GM12874 (cell line): ENCODE measurements around the gene CGRRF1.

Experiments used
- TF ChIP-seq, protein P1 (sequence below): IDR thresholded peaks from 2 replicates; pipeline ENCODE4 v1.5.1; 2011; ENCODE audit warnings: low read depth, mild to moderate bottlenecking, control low read depth, low read length, moderate library complexity; ENCODE audit not compliant: insufficient read depth

The CGRRF1 gene

DNA sequence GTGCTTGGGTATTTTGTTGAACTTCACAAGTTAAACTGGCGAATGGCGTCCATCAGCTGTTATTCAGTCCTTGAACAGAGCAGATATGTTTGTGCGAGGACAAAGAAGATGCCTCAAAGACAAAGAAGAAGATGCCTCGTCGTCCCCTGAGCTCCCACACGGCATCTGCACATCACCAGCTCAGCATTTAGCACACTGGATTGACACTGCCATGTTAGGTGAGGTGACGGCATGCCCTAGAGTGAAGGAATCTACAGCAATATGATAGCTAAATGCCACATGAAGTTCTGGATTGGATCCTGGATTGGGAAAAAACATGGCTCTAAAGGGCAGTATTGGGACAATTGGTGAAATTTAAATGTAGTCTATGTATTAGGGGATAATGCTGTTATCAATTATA, 72.6 kb downstream of the CGRRF1 start:
- TF ChIP-seq, protein P1, sequence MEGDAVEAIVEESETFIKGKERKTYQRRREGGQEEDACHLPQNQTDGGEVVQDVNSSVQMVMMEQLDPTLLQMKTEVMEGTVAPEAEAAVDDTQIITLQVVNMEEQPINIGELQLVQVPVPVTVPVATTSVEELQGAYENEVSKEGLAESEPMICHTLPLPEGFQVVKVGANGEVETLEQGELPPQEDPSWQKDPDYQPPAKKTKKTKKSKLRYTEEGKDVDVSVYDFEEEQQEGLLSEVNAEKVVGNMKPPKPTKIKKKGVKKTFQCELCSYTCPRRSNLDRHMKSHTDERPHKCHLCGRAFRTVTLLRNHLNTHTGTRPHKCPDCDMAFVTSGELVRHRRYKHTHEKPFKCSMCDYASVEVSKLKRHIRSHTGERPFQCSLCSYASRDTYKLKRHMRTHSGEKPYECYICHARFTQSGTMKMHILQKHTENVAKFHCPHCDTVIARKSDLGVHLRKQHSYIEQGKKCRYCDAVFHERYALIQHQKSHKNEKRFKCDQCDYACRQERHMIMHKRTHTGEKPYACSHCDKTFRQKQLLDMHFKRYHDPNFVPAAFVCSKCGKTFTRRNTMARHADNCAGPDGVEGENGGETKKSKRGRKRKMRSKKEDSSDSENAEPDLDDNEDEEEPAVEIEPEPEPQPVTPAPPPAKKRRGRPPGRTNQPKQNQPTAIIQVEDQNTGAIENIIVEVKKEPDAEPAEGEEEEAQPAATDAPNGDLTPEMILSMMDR: no peak

DNA sequence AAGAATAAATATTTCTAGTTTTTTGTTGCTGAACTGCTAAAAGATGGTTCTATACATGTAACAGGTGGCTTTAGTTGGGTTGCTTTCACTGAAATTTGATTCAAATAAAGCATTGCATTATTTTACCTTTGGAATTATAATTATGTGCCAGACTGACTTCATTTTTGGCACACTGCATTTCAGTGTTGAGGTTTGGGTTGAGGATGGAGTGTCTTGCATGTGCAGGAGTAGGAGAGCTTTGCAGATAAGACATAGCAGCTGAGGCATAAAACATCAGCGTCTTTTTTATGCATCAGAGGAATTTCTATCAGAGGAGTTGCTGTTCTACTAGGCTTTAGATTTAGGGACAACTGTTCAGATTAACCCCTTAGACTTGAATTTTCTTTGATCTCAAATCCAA, 74.4 kb downstream of the CGRRF1 start:
- TF ChIP-seq, protein P1: no peak

DNA sequence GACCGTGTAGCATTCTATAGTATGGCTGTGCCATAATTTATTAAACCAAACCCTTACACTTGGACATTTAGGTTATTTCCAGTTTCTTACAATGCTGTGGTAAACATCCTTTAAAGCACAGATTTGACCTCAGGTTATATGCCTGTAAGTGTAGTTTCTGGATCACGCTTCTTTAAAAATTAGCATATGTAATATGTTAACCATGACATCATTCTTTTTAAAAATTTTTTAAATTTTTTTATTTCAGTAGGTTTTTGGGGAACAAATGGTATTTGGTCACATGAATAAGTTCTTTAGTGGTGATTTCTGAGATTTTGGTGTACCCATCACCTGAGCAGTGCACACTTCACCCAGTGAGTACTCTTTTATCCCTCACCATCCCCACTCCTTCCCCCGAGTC, 75.5 kb downstream of the CGRRF1 start:
- TF ChIP-seq, protein P1: no peak
